Caco-2 (cell line): Measurements from ENCODE around the gene GEMIN5. TPM values are rescaled to one million over a fixed set of nuclear protein-coding genes. Genes with fewer than 3 reads are reported as not detected.
A peak's percentile ranks its signal among the peaks of the same experiment; 100 is the strongest.

Experiments used
- BruUV-seq: library from RNA; stranded (reverse); fragments of 400-500 nt; replicated peaks from 2 replicates; lab custom pipeline; 2021; lab: Mats Ljungman, UMichigan
- CTCF ChIA-PET: fragments of 300-600 bp; sonication (Branson Sonifier 250); formaldehyde crosslinking; loops from one replicate; lab custom pipeline; 2022; ENCODE audit warnings: antibody characterized with exemption; lab: Charles Lee
- POLR2A ChIA-PET: fragments of 300-600 bp; sonication (Branson Sonifier 250); formaldehyde crosslinking; loops from one replicate; lab custom pipeline; 2022; ENCODE audit warnings: antibody characterized with exemption; lab: Charles Lee
- DNase-seq, 2 experiments: peaks; one replicate each; pipeline versions ENCODE4 v3.0.0 to v3.0.0-alpha.2; 2020 to 2022
- H3K27me3 ChIP-seq: replicated peaks from 2 replicates; pipeline ENCODE4 v1.6.0; 2011; ENCODE audit warnings: low read length; ENCODE audit not compliant: control insufficient read depth, insufficient read depth
- H3K36me3 ChIP-seq: 2 replicates; pipeline ENCODE4 v1.5.1; 2011; ENCODE audit warnings: low read length; ENCODE audit not compliant: control insufficient read depth, insufficient read depth
- H3K4me1 ChIP-seq: fragments of 250-450 bp; sonication (Bioruptor Pico); 2 replicates; pipeline ENCODE4 v1.5.1; 2020; ENCODE audit warnings: mild to moderate bottlenecking
- H3K4me3 ChIP-seq: 2 replicates; pipeline ENCODE4 v1.5.1; 2011; ENCODE audit warnings: low read depth, mild to moderate bottlenecking, control low read depth, low read length
- H3K9me3 ChIP-seq: fragments of 250-450 bp; sonication (Bioruptor Pico); 2 replicates; pipeline ENCODE4 v1.5.1; 2020; ENCODE audit warnings: mild to moderate bottlenecking, moderate library complexity
- H3K27ac Mint-ChIP-seq: one replicate; pipeline ENCODE4 v1.8.0; 2022; ENCODE audit warnings: mixed read lengths; ENCODE audit not compliant: unreplicated experiment
- H3K27me3 Mint-ChIP-seq: one replicate; pipeline ENCODE4 v1.8.0; 2022; ENCODE audit warnings: mixed read lengths; ENCODE audit not compliant: insufficient read depth, unreplicated experiment
- H3K36me3 Mint-ChIP-seq: one replicate; pipeline ENCODE4 v1.8.0; 2022; ENCODE audit warnings: mild to moderate bottlenecking, mixed read lengths; ENCODE audit not compliant: insufficient read depth, unreplicated experiment
- H3K4me1 Mint-ChIP-seq: one replicate; pipeline ENCODE4 v1.8.0; 2022; ENCODE audit warnings: low read depth, mixed read lengths; ENCODE audit not compliant: unreplicated experiment
- H3K4me3 Mint-ChIP-seq: one replicate; pipeline ENCODE4 v1.8.0; 2022; ENCODE audit warnings: mild to moderate bottlenecking, moderate library complexity, mixed read lengths; ENCODE audit not compliant: unreplicated experiment
- H3K9me3 Mint-ChIP-seq: one replicate; pipeline ENCODE4 v1.8.0; 2022; ENCODE audit warnings: mixed read lengths; ENCODE audit not compliant: unreplicated experiment
- intact Hi-C: fragments of 100-400 bp; cut with micrococcal nuclease; formaldehyde crosslinking; loops from one replicate; pipeline ENCODE4 v1.10.0; 2022; ENCODE audit not compliant: unreplicated experiment
- total RNA-seq: library from RNA; stranded (reverse); gene quantifications from 2 replicates; pipeline ENCODE4 v1.2.3, GENCODE V29; 2022
- TF ChIP-seq, protein P1 (sequence below), 2 experiments: fragments of 200-600 bp in 1 of 2; IDR thresholded peaks; 1 replicate in 1 of 2; 2 replicates in 1 of 2; pipeline versions ENCODE4 v1.5.1 to v1.8.0; 2011 to 2022; ENCODE audit warnings: antibody characterized with exemption in 1 of 2, control low read depth in 1 of 2, inconsistent platforms in 1 of 2, low read depth in 1 of 2, low read length in 1 of 2, mild to moderate bottlenecking in 1 of 2, moderate library complexity in 1 of 2; ENCODE audit not compliant: insufficient read depth in 1 of 2, severe bottlenecking in 1 of 2, unreplicated experiment in 1 of 2

Gene GEMIN5
- total RNA-seq, 1 experiment from 2014 or later: 20.7 TPM

DNA sequence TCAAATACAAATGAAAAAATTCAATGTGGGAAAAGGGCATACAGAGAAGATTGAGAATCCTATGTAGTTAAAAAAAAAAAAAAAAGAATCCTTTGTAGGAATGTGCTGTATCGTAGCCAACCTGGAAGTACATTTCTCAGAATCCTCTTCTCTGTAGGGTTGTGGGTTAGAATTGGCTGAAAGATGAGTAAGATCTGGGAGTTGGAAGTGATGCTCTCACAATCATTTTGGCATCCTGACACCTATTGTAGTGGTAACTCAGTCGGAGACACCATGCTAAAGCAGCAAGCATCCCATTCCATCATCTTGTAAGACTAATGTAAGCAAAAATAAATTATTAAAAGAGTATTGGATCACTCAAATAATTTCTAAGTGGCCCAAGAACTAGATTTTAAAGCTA, 33.5 kb upstream of the GEMIN5 start:
- Histone ChIP-seq H3K27me3 (no peaks in the 10 kb centered on the region), H3K36me3 (no peaks in the 10 kb centered on the region), H3K4me1 (no peaks in the 10 kb centered on the region), H3K9me3 (no peaks in the 10 kb centered on the region), H3K4me3 (no peak overlapping the region)
- TF ChIP-seq, protein P1, sequence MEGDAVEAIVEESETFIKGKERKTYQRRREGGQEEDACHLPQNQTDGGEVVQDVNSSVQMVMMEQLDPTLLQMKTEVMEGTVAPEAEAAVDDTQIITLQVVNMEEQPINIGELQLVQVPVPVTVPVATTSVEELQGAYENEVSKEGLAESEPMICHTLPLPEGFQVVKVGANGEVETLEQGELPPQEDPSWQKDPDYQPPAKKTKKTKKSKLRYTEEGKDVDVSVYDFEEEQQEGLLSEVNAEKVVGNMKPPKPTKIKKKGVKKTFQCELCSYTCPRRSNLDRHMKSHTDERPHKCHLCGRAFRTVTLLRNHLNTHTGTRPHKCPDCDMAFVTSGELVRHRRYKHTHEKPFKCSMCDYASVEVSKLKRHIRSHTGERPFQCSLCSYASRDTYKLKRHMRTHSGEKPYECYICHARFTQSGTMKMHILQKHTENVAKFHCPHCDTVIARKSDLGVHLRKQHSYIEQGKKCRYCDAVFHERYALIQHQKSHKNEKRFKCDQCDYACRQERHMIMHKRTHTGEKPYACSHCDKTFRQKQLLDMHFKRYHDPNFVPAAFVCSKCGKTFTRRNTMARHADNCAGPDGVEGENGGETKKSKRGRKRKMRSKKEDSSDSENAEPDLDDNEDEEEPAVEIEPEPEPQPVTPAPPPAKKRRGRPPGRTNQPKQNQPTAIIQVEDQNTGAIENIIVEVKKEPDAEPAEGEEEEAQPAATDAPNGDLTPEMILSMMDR (IDR thresholded peaks at IDR 0.05; ENCODE audit: insufficient read depth in 1 of 2, low read depth in 1 of 2, low read length in 1 of 2, severe bottlenecking in 1 of 2, unreplicated experiment in 1 of 2): no peak
- CTCF ChIA-PET: interaction anchor here (0.5 to 2.8 kb wide), 5 partner anchors 21 to 116 kb away, joined by 4 to 21 read pairs (median 7); no protein-coding TSS in a partner anchor
- H3K27ac Mint-ChIP-seq: no peak overlapping the region
- no peak overlapping the region for H3K4me3 Mint-ChIP-seq
- POLR2A ChIA-PET: no interaction called here
- no peaks in the 10 kb centered on the region for H3K4me1 Mint-ChIP-seq
- no peaks in the 10 kb centered on the region for H3K9me3 Mint-ChIP-seq
- DNase-seq: no peak
- no peaks in the 10 kb centered on the region for H3K27me3 Mint-ChIP-seq
- intact Hi-C loops: no loop called here
- peaks cover 7% of the 10 kb centered on the region for H3K36me3 Mint-ChIP-seq
- BruUV-seq: no TSS peak

DNA sequence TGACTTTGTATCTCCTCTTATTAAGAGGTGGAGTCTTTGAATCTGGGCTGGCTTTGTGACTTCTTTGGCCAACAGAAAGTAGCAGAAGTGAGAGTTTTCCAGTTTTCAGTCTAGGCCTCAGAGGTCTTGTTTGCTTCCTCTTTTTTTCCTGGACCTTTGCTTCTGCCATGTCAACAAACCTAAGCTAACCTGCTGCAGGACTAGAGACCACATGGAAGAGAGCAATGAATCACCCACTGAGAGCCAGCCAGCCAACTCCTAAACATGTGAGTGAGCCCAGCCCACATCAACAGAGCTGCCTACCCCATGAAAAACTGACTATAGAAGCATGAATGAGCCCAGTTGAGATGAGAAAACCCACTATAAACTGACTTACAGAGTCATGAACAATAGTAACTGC, 32.7 kb upstream of the GEMIN5 start:
- Histone ChIP-seq H3K4me3 (no peak overlapping the region), H3K36me3 (no peaks in the 10 kb centered on the region), H3K27me3 (no peaks in the 10 kb centered on the region), H3K4me1 (no peaks in the 10 kb centered on the region), H3K9me3 (no peaks in the 10 kb centered on the region)
- TF ChIP-seq, protein P1 (IDR thresholded peaks at IDR 0.05; ENCODE audit: insufficient read depth in 1 of 2, low read depth in 1 of 2, low read length in 1 of 2, severe bottlenecking in 1 of 2, unreplicated experiment in 1 of 2): no peak
- H3K4me1 Mint-ChIP-seq: no peaks in the 10 kb centered on the region
- intact Hi-C loops: no loop called here
- BruUV-seq: no TSS peak
- ChIA-PET CTCF (interaction anchor here (0.7 to 2.8 kb wide), 2 partner anchors 58 to 117 kb away, joined by 4 to 21 read pairs; no protein-coding TSS in a partner anchor), POLR2A (no interaction called here)
- no peak overlapping the region for H3K27ac Mint-ChIP-seq
- DNase-seq: peak in 1 of 2 experiments; percentile 6
- no peak overlapping the region for H3K4me3 Mint-ChIP-seq
- no peaks in the 10 kb centered on the region for H3K9me3 Mint-ChIP-seq
- H3K27me3 Mint-ChIP-seq: no peaks in the 10 kb centered on the region
- peaks cover 7% of the 10 kb centered on the region for H3K36me3 Mint-ChIP-seq

DNA sequence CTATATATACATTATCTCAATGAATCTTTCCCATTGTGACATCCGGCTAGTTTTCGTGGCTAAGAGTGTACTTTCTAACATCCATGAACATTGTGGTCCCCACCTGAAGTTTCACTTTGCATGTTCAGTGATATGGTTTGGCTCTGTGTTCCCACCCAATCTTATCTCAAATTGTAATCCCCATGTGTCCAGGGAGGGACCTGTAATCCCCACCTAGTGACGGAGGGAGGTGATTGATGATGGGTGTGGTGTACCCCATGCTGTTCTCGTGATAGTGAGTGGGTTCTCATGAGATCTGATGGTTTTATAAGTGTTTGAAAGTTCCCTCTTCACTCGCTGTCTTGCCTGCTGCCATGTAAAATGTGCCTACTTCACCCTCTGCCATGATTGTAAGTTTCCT, 30.9 kb upstream of the GEMIN5 start:
- TF ChIP-seq, protein P1 (IDR thresholded peaks at IDR 0.05; ENCODE audit: insufficient read depth in 1 of 2, low read depth in 1 of 2, low read length in 1 of 2, severe bottlenecking in 1 of 2, unreplicated experiment in 1 of 2): no peak
- DNase-seq: no peak
- H3K4me1 ChIP-seq: no peaks in the 10 kb centered on the region
- intact Hi-C loops: no loop called here
- H3K4me1 Mint-ChIP-seq: no peaks in the 10 kb centered on the region
- peaks cover 7% of the 10 kb centered on the region for H3K36me3 Mint-ChIP-seq
- ChIA-PET POLR2A (no interaction called here), CTCF (no interaction called here)
- no TSS peak for BruUV-seq
- H3K9me3 Mint-ChIP-seq: no peaks in the 10 kb centered on the region
- H3K36me3 ChIP-seq: no peaks in the 10 kb centered on the region
- no peak overlapping the region for H3K4me3 Mint-ChIP-seq
- H3K27me3 ChIP-seq: no peaks in the 10 kb centered on the region
- no peaks in the 10 kb centered on the region for H3K27me3 Mint-ChIP-seq
- no peaks in the 10 kb centered on the region for H3K9me3 ChIP-seq
- no peak overlapping the region for H3K27ac Mint-ChIP-seq
- no peak overlapping the region for H3K4me3 ChIP-seq
